Activated CD4-positive, alpha-beta T cell treated with anti-CD3 and anti-CD28 coated beads, Interleukin-10, Interleukin-2, amounts not matched to agents 100 ng/mL and 50 ng/mL, durations not matched to agents 16 hours and 8 hours (primary cell): ENCODE results near the gene RICTOR.

Experiments used
- DNase-seq: peaks from one replicate; pipeline ENCODE4 v3.0.0-alpha.2; 2020

Gene RICTOR

GRCh38 chr5:39074017-39074814 is at the start of gene RICTOR:
RICTOR (minus strand) TSS chr5:39074399; CDS start chr5:39074377, 22 bp downstream.
- DNase-seq = peak; percentile 94

- DNase-seq = no peak
These were observed 47.7 kb upstream of the RICTOR start for GRCh38 chr5:39121922-39122321.

GRCh38 chr5:39121315-39121714 is 47.1 kb upstream of the RICTOR start:
- DNase-seq = no peak

- DNase-seq = no peak
These were observed 45.8 kb upstream of the RICTOR start for GRCh38 chr5:39120052-39120420.

- no peak for DNase-seq
These were observed 45.3 kb upstream of the RICTOR start for GRCh38 chr5:39119404-39120051.

- no peak for DNase-seq
These were observed 44.4 kb upstream of the RICTOR start for GRCh38 chr5:39118638-39119037.

- no peak for DNase-seq
These were observed 43.2 kb upstream of the RICTOR start for GRCh38 chr5:39117401-39117800.

- peak; percentile 8 for DNase-seq
These were observed 42.4 kb upstream of the RICTOR start for GRCh38 chr5:39116344-39117170.

GRCh38 chr5:39115644-39116343 is 41.6 kb upstream of the RICTOR start:
- peak; percentile 11 for DNase-seq

- DNase-seq = no peak
These were observed 40.0 kb upstream of the RICTOR start for GRCh38 chr5:39114155-39114554.

GRCh38 chr5:39113354-39113953 is 39.3 kb upstream of the RICTOR start:
- no peak for DNase-seq

GRCh38 chr5:39109606-39110005 is 35.4 kb upstream of the RICTOR start:
- DNase-seq = no peak

- no peak for DNase-seq
These were observed 34.8 kb upstream of the RICTOR start for GRCh38 chr5:39108987-39109386.

- DNase-seq = no peak
These were observed 33.2 kb upstream of the RICTOR start for GRCh38 chr5:39107350-39107749.

GRCh38 chr5:39106322-39106721 is 32.1 kb upstream of the RICTOR start:
- DNase-seq = no peak

- DNase-seq = no peak
These were observed 30.0 kb upstream of the RICTOR start for GRCh38 chr5:39104221-39104620.

- no peak for DNase-seq
These were observed 28.5 kb upstream of the RICTOR start for GRCh38 chr5:39102684-39103155.

GRCh38 chr5:39100851-39101396 is 26.7 kb upstream of the RICTOR start:
- no peak for DNase-seq

- no peak for DNase-seq
These were observed 26.2 kb upstream of the RICTOR start for GRCh38 chr5:39100301-39100850.

- DNase-seq = no peak
These were observed 25.6 kb upstream of the RICTOR start for GRCh38 chr5:39099831-39100230.

GRCh38 chr5:39093352-39093751 is 19.2 kb upstream of the RICTOR start:
- no peak for DNase-seq
